HG02759 (cell line): Measurements from ENCODE around the gene BRWD1.
A peak's percentile ranks its signal among the peaks of the same experiment; 100 is the strongest.

Experiments used
- ATAC-seq: cut with Tn5 transposase; IDR thresholded peaks from one replicate; pipeline ENCODE4 v1.9.1; 2021; ENCODE audit warnings: mild to moderate bottlenecking, moderate library complexity; ENCODE audit not compliant: unreplicated experiment

BRWD1 gene

DNA sequence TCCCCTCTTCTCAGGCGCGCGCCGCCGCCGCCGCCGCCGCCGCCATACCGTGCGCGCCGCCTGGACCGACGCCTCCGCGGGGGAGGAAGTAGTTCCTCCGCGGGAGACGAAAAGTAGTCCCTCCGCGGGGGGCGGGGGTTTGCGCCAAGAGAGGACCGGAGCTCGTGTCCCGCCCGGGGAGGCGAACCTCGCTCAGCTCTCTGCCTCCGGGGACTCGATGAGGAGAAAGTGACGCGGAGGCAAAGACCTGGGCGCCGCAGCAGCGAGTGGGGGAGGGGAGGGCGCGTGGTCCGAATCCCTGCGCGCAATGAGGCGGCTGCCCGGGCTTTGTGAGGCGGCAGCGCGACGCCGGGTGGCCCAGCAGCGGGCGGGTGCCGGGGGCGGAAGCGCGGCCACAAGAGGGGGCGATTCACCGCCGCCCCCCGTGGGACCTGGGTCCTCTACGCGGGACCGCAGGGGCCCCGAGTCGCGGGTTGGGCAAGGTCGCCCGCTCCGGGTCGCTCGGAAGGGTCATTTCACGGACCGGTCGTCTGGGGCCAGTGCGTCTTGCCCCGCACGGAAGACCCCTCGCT is at the start of gene BRWD1:
Gene BRWD1 (minus strand): TSS at position 62 of the 572 bp plus-strand sequence. CDS start 141 bp downstream, outside the sequence.
- peak; percentile 56 for ATAC-seq

DNA sequence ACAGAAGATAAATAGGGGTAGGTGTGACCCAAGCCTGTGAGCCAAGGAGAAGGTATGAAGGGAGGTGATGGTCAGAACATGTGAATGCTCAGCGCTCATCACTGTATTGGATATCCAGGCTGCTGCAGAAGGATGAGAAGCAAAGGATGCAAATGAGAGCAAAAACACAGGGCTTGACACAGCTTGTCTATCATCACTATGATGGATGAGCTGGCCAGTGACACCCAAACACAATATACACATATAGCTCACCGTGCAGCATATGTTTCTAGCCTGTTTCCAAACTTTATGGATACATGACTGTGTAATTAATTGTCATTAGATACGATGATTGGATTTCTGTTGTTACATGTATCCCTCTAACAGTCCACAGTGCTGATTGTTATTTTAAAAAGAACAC is 49.3 kb upstream of the BRWD1 start:
- ATAC-seq, result no peak

DNA sequence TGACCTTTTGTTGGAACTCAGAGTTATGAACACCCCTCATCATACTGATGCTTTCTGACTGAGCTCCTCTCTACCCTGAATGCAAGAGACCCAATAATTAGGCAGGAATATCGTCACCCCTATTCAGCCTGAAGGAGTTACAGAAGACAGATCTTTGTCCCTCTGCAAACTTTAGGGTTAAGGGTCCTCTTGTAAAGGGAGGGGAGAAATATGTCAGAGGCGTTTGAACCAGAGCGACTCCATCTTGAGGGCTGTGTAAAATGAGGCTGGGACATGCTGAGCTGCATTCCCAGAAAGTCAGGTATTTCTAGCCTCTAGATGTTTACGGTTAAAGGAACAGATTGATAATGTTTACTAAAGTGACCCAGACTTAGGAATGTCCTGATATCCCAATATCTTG is 46.0 kb upstream of the BRWD1 start:
- no peak for ATAC-seq

DNA sequence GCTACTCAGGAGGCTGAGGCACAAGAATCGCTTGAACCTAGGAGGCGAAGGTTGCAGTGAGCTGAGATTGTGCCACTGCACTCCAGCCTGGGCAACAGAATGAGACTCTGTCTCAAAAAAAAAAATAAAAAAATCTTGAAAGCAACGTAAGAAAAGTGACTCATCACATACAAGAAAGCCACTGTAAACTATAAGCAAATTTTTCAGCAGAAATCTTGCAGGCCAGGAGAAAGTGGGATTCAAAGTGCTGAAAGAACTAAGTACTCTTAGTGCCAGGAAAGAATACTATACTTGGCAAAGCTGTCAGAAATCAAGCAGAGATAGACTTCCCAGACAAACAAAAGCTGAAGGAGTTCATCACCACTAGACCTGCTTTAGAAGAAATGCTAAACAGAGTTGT is 39.9 kb upstream of the BRWD1 start:
- no peak for ATAC-seq

DNA sequence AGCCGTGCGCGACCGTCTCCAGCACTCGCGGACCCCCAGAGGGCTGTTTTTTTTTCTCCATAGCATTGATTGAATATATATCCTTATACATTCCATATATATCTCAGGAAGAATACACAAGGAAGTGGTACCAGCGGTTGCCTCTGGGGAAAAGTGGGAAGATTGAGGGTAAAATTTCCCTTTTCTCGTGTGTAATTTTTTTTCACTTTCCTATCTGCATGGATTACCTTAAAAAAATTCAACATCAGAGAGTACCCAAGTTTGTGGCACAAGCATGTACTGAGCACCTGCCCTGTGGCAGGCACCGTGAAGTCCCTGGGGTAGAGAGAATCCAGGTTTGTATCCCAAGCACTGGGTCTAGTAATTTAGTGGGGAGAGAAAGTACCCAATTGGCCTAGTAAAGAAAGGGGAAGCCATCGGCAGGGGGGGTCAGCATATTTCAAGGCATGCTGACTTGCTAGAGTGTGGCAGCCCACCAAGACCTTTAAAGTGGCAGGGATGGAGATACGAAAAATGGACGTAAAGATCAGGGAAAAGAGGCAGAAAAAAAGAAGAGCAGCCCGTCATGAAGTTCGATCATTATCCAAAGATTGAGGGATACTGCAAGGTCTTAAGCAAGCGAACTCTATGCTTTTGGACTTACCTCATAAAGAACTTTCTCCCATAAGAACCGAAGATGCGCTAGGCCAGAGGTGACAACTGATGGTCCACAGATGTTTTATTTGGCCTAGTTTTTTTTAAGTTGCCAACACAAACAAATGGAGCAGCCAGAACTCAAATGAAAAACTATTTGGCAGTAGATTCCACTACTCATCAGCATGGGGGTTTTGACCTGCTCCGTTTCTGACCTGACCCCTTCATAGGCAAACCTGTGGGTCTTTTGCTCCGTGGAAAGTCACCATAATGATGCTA is 36.9 kb upstream of the BRWD1 start:
- no peak for ATAC-seq

DNA sequence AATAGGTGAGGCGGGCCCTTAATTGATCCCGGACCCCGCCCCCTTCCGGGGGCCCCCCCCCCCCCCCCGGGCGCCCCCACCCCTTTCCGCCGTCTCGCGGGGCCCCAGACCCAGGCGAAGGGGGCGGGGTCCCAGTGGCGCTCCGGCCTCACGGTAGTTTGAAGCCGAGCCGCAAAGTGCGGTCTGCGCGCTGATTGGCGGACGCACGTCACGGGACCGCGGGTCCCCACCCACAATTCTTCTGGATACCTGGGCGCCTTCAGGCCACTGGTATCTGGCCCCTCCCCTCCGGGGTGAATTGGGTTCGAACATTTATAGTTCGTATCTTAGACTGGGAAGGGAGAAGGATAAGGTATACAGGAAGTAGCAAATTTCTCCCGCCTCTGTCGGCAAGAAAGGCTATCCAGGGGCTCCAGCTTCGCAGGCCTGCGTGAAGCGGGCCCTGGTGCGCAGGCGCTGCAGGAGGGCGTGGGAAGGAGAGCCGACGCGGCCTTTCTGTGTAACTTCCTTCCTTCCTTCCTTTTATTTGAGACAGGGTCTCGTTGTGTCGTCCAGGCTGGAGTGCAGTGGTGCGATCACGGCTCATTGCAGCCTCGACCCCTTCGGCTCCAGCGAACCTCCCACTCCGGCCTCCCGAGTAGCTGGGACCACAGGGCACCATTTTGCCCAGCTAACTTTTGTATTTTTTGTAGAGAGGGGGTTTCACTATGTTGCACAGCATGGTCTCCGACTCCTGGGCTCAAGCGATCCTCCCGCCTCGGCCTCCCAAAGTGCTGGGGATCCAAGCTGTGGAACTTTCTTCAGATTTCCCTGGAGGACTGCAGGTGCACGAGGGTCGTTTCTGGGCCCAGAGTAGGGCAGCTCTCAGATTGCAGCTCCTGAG is 36.0 kb upstream of the BRWD1 start:
- peak; percentile 82 for ATAC-seq

DNA sequence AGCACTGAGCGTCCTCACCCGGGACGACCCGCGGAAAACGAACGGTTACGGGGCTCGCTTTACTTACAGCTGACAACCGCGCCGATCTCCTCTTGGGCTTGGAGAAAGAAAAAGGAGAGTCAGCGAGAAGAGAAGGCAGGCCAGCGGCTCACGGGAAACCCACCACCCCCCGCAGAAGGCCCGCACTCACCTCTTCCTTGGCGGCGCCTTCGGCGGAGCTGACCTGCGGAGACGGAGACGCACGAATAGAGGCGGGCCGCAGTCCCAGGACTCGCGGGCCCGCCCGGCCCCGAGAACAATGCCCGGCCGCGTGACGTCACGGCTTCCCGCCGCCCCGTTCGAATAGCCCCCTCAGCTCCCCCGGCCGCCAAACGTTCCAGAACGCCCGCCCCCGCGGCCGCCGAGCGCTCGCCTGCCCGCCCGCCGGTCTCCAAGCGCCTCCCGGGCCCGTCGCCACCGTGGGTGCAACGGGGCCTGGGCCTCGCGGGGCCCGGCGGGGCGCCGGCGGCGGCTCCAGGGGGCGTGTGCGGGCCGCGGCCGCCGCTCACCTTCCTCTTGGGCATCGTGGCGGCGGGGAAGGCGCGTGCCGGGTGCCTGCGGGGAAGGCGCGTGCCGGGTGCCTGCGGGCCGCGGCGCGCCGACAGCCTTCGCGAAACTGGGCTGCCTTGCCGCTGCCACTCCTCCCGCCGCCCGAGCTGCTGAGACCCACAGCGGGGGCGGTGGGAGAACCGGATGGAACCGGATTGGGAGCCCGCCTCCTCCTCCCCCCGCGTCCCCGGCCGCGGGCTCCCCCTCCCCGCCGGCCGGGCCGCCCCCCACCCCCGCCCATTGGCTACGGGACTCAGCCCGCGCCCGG is 35.2 kb upstream of the BRWD1 start, which contains the start of gene HMGN1:
Gene HMGN1 (minus strand): TSS at position 734 of the 856 bp plus-strand sequence. CDS start 171 bp downstream, at position 563.
- peak; percentile 59 for ATAC-seq

DNA sequence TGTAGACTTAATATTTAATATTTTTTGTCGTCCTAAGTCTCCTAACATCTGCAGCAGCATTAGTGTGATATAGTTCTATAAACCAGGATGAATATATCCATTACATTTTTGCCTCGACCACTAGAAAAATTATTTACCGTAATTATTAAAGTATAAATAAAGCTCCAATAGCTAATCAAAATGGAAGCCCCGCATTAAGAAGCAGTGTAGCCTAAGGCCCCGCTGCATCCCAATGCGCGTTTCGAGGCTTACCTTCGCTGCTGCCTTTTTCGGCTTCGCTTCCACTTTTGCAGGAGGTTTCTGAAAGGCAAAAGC is 34.6 kb upstream of the BRWD1 start:
- no peak for ATAC-seq

DNA sequence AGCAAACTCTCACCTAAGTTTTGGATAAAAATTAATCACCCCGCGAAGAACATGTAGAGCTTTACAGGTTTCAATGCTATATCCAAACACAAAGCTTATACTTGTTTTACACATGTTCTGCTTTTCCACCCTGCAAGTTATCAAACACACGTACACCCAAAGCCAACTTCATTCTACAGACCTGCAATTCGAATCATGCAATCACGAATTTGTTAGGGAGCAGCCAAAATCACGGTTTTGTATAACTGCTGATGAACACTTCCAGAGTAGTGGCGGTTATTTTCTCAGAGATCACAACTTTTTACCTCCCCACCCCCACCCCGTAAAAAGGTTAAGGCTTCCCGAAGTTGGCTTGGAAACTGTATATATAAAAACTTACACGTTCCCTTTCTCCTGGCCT is 34.1 kb upstream of the BRWD1 start:
- ATAC-seq, result no peak

DNA sequence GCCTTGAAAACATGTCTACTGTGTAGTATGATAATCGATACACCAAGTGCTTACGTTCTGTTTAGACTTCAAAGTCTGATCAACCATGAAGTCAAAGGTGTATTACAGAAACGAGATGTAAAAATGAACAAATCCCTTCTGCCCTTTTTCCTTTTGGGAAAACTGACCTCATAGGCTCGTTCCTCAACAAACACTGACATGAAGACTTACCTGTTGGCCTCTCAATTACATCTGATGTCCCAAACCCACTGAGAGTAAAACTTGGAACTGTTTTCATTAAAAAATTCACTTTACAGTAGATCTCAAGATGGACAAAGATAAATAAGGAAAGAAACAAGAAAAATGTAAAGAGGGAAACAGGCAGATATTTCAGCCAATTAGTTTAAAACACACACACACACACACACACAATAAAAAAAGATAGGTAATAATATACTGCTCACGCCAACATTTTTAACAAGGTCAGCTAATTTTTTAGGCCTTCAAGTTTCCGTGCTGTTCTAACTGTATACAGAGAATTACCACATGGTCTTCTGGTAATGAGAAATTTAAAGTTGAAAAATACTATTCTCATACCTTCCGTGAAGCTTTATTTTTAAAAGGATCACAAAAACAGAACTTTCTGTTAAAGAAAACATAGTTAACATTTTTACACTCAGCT is 33.4 kb upstream of the BRWD1 start:
- ATAC-seq, result no peak

DNA sequence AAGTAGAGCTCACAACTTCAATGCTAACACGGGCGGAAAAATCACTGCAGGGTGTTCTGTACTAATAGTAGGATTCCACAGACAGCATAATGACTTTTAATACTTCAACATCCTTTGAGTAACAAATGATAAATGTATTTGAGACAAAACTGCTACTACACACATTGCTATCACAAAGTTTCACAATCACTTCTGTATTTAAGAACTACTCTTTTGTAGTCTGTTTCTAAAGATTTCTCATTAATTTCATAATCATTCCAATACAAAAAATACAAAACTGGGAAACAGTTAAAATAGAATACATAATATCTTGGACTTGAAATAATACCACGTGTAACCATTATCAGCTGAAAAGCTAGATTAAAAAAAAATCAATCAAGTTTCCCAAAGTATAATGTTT is 32.8 kb upstream of the BRWD1 start:
- ATAC-seq, result no peak

DNA sequence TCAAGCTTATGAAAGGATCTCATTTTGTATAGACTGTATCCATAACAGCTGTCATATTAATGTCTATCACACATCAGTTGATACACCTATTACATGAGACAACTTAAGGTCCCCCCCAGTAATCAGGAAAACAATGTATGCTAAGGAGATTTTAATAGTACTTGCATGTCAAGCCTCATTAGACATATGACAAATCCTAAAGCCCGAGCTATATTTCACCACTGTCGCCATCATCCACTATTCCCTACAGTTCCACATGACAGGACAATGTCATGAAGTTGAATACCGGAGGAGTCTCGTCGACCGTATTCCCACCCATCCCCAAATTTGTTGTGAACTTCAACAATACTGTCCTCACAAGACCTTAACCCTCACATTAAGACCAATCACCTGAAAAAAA is 32.0 kb upstream of the BRWD1 start:
- no peak for ATAC-seq

DNA sequence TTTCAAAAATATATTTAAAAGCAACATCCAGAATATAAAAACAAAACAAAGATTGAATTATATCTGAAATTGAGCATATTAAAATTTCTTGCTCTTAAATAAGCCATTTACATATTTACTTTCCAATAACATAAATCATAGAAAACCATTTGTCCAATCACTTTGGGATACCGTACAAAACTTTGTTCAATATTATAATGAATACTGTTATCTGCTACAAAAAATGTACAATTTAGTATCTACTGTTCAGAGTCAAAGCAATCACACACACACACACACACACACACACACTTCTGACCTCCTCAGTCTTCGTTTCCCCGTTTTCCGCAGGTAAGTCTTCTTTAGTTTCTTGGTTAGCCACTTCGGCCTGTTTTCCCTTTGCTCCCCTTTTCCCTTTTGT is 31.4 kb upstream of the BRWD1 start:
- ATAC-seq, result no peak

DNA sequence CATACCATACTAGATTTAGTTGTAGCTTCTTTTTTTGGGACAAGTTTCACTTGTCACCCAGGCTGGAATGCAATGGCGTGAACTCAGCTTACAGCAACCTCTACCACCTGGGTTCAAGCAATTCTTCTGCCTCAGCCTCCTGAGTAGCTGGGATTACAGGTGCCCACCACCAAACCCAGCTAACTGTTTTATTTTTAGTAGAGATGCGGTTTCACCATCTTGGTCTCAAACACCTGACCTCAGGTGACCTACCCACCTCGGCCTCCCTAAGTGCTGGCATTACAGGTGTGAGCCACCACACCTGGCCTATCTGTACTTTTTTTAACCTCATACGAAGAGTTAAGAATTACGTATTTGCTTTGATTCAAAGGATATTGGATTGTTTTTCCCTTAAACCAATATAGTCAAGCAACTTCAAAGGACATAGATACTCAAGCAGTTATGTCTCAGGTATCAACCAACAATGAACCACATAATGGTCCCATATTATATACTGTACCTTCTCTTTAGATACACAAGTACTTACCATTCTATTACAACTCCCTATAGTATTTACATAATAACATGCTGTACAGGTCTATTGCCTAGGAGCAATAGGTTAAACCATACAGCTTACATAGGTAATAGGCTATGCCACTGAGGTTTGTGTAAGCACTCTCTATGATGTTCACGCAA is 28.0 kb upstream of the BRWD1 start:
- no peak for ATAC-seq

DNA sequence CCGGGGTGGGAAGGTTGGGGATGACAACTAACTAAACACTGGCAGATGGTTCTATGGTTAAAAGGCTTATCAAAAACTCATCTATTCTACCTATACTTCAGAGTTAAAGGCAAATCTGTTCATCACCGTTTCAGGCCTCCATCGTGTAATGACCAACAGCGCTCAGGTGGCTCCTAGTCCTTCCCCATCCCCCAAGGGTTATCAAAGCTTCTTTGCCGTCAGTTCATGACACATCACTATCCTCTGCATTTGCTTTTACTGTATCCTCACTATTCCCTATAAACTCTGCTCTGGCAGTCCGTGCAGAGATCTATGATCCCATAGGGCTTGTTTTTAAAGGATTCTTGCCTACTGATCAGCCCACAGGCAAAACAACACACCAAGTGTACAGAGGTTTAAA is 27.3 kb upstream of the BRWD1 start:
- no peak for ATAC-seq

DNA sequence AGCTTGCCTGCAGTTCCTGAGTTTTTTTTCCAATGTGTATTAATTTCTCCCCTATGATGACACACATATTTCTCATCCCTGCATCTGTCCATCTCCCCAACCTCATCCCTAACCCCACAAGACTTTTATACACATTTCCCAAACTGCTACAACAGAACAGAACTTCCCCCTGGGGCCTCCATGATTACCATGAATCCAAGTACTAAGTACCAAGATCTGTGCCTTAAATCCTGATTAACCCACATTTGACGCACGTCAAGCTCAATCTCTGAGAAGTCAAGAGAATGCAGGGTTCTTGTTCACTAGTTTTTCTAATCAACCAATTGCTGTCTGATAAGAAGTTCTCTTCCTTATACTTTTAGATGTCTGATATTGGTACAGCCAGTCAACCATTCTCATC is 25.8 kb upstream of the BRWD1 start:
- no peak for ATAC-seq

DNA sequence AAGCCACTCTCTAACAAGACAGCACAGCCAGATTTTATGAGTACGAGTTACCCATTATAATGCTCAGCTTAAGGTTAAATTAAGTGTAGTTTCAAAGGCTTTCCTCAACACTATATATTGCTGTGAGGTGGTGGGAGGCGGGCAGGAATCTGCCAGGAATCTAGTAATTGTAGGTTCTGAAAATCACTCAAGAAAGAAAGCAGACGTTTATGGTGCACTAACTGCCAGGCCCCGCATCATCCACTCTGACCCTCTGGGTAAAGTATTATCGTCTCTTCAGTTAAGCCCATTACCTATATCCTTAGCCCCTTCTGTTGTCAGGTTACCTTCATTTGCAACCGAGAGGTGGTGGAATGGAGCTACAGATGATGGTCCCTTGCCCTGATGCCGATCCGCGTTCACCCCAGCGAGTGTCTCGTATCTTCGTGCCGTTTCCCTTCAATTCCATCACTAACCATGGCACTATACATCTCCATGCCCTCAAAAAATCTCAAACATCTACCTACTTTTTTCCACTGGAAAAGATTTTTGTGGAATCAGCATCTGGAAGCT is 23.1 kb upstream of the BRWD1 start:
- no peak for ATAC-seq

DNA sequence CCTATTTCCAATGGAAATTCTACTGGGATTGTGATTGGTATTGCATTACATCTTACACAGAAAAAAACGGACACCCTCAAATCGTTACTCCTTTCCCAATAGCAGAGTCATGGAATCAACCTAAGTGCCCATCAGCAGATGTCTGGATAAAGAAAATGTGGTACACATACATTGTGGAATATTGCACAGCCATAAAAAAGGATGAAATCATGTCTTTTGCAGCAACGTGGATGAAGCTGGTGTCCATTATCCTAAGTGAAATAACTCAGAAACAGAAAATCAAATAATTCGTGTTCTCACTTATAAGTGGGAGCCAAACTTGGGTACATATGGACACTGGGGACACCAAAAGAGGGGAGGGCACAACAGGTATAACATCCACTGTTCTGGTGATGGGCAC is 21.2 kb upstream of the BRWD1 start:
- no peak for ATAC-seq

DNA sequence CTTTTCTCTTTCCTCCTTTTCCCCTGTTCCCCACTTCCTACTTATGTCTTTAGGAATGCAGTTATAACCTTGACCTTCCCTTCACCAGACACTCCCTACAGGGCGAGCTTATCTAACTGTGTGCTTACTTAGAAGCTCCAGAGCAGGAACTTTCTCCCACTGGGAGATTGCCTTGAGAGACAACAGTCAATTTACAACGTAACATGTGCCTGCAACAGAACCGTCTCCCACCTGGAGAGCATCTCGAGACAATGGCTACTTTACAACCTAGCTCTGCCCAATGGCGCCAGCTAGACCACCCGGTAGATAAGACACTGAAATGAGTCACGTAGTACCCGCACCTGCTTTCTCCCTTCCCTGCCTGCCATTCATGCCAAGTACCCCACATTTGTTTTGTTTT is 18.7 kb upstream of the BRWD1 start:
- ATAC-seq, result no peak
